Activated CD4-positive, alpha-beta T cell treated with anti-CD3 and anti-CD28 coated beads, Interleukin-2, amount 10 ng/mL, durations not matched to agents 7 days and 5 days (primary cell): ENCODE measurements around the gene VEZF1. TPM values are rescaled to one million over a fixed set of nuclear protein-coding genes. Genes with fewer than 3 reads are reported as not detected.
A peak's percentile ranks its signal among the peaks of the same experiment; 100 is the strongest.

Source experiments
- CTCF ChIA-PET: fragments of 350-600 bp; sonication (Branson Sonifier 250); formaldehyde crosslinking; loops from one replicate; lab custom pipeline; 2021; ENCODE audit warnings: antibody characterized with exemption; lab: Charles Lee
- POLR2A ChIA-PET: fragments of 350-600 bp; sonication (Branson Sonifier 250); formaldehyde crosslinking; loops from one replicate; lab custom pipeline; 2021; ENCODE audit warnings: antibody characterized with exemption; lab: Charles Lee
- DNase-seq: peaks from one replicate; pipeline ENCODE4 v3.0.0-alpha.2; 2020
- H3K27ac Mint-ChIP-seq: one replicate; pipeline ENCODE4 v1.8.0; 2021; ENCODE audit warnings: mild to moderate bottlenecking, moderate library complexity, mixed read lengths
- H3K27me3 Mint-ChIP-seq: one replicate; pipeline ENCODE4 v1.8.0; 2021; ENCODE audit warnings: mixed read lengths
- H3K36me3 Mint-ChIP-seq: one replicate; pipeline ENCODE4 v1.8.0; 2021; ENCODE audit warnings: low read depth, mixed read lengths
- H3K4me1 Mint-ChIP-seq: one replicate; pipeline ENCODE4 v1.8.0; 2021; ENCODE audit warnings: mixed read lengths
- H3K4me3 Mint-ChIP-seq: one replicate; pipeline ENCODE4 v1.8.0; 2021; ENCODE audit warnings: mild to moderate bottlenecking, moderate library complexity, mixed read lengths
- H3K9me3 Mint-ChIP-seq: one replicate; pipeline ENCODE4 v1.8.0; 2021; ENCODE audit warnings: mixed read lengths
- total RNA-seq, 2 experiments: library from RNA; stranded (reverse); gene quantifications; one replicate each; pipeline ENCODE4 v1.2.3, GENCODE V29; 2021

VEZF1 gene
- total RNA-seq, 2 experiments from 2014 or later: 46.7 to 52.0 TPM

DNA sequence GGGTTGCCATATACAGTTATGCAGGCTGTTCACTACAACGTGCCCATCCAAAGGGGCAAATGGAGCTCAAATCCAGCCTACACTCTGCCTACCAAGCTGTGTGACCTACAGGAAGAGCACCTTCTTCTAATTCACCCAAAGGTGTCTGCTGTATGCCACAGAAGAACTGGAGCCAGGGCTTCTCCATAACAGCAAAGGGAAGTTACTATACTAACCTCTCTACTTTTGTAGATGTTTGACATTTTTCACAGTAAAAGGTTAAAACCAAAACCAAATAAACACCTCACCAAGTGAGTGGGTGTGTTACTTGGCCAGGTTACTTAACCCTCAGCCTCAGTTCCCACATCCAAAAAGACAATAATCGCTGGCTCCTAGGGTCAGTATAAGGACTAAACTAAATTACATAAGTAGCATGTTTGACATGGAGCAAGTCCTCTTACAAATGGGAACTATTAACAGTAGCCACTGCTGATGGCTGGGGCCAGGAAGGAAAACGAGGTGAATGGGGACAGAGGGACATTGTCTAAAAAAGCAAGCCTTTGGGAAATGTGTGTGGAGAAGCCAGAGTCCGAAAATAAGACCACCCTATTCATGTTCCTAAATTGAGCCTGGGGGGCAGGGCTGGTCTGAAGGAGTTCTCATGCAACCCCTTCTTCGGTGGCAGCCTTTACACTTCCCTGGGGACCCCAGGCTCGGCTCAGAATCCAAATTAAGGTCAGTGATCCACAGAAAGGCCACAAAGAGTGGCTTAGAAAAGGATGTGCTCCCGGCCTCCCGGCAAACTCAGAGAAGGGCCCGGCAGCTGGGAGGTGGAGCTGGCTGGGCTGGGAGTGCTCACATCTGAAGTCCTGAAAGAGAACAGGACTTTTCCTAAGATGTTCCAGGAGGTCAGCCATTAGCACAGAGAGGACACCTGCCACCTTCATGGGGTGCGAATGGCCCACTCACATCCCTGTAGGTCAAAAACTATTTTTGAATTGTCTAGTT is 46.4 kb downstream of the VEZF1 start:
- DNase-seq: no peak
- Mint-ChIP-seq H3K4me3 (no peak overlapping the region), H3K27ac (no peak overlapping the region), H3K9me3 (no peaks in the 10 kb centered on the region), H3K36me3 (no peaks in the 10 kb centered on the region), H3K4me1 (peaks cover 11% of the 10 kb centered on the region), H3K27me3 (peaks cover 45% of the 10 kb centered on the region)
- ChIA-PET CTCF (interaction anchor here (0.9 to 1.6 kb wide), 2 partner anchors 14 to 33 kb away, joined by 3 to 5 read pairs; partner anchors contain the start of gene CUEDC1), POLR2A (no interaction called here)

DNA sequence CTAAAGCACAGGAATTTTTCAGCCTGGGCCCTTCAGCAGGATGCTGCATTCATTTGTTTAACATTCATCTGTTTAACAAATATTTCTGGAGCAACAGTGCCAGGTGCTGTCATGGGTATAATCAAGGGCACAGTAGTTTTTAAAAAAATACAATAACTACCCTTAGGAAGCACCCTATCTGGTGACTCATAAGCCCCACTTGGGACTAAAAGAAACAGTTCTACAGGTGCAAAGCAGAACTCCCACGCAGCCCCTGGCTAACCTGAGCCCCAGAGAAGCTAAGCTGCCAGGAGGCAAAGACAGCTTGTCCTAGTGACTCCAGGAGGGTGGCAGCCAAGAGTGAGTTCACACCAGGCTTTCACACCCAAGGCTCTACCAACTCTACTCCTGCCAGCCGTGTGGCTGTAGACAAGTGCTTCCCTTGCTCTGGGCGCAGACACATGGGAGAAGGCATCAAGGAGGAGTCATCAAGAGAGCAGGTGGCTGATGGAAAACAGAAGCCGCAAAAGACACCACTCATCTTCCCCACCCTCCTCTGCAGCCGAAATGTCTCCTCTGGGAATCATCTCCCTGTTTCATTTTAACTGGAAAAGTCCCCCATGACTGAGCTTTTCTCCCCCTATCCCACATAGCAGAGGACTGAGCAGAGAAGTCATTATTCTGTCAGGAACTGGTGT is 47.3 kb downstream of the VEZF1 start:
- Mint-ChIP-seq H3K4me1 (peaks cover 5% of the 10 kb centered on the region), H3K36me3 (no peaks in the 10 kb centered on the region), H3K27ac (no peak overlapping the region), H3K4me3 (no peak overlapping the region), H3K9me3 (no peaks in the 10 kb centered on the region), H3K27me3 (peaks cover 39% of the 10 kb centered on the region)
- POLR2A ChIA-PET: no interaction called here
- CTCF ChIA-PET: interaction anchor here (0.7 to 1.6 kb wide), 4 partner anchors 8 to 32 kb away, joined by 3 to 5 read pairs (median 4); partner anchors contain the start of gene CUEDC1
- no peak for DNase-seq

DNA sequence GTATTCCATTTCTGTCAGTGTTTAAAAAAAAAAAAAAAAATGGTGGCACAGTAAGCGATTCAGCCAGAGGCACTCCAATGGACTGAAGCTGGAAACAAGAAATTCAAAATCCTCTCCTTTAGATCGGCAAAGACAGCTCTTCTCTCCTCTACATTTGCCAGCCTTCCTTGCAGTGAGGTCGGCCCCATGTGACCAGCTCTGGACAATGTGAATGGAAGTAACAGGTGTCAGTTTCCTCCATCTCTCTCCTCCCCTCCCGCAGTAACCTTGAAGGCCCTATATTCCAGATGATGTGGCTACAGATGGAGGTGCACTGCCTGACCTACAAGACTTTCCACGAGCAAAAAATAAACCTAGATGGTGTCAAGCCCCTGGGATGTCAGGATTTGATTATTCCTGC is 47.8 kb downstream of the VEZF1 start:
- Mint-ChIP-seq H3K36me3 (no peaks in the 10 kb centered on the region), H3K27me3 (peaks cover 36% of the 10 kb centered on the region), H3K27ac (no peak overlapping the region), H3K4me1 (peaks cover 5% of the 10 kb centered on the region), H3K9me3 (no peaks in the 10 kb centered on the region), H3K4me3 (no peak overlapping the region)
- no peak for DNase-seq
- CTCF ChIA-PET: interaction anchor here (0.7 to 1.6 kb wide), 4 partner anchors 8 to 15 kb away, joined by 3 to 5 read pairs (median 4); partner anchors contain the start of gene CUEDC1
- POLR2A ChIA-PET: no interaction called here

DNA sequence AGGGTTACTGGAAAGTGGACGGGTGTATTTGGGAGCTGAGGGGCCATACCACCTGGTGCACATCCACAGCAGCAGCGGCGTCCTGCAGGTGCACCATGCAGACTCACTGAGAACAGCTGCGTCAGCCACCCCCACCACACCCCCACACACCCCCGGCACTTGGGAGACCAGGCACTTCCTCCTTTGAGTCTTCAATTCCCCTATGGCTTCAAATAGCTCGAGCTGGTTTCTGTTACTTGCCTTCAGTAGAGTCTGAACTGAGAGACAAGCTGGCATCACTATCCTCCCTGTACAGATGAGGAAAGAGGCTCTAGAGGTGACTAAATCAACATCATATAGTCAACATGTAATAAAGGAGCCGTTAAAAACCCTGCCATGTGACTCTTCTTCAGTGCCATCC is 48.3 kb downstream of the VEZF1 start:
- POLR2A ChIA-PET: interaction anchor here (0.7 kb wide), 1 partner anchor 27 kb away, joined by 4 read pairs; no protein-coding TSS in a partner anchor
- peaks cover 5% of the 10 kb centered on the region for H3K4me1 Mint-ChIP-seq
- no peaks in the 10 kb centered on the region for H3K9me3 Mint-ChIP-seq
- no peak overlapping the region for H3K4me3 Mint-ChIP-seq
- DNase-seq: no peak
- no peak overlapping the region for H3K27ac Mint-ChIP-seq
- CTCF ChIA-PET: interaction anchor here (1.2 to 1.6 kb wide), 3 partner anchors 9 to 16 kb away, joined by 3 to 5 read pairs (median 4); partner anchors contain the start of gene CUEDC1
- no peaks in the 10 kb centered on the region for H3K36me3 Mint-ChIP-seq
- peaks cover 34% of the 10 kb centered on the region for H3K27me3 Mint-ChIP-seq

DNA sequence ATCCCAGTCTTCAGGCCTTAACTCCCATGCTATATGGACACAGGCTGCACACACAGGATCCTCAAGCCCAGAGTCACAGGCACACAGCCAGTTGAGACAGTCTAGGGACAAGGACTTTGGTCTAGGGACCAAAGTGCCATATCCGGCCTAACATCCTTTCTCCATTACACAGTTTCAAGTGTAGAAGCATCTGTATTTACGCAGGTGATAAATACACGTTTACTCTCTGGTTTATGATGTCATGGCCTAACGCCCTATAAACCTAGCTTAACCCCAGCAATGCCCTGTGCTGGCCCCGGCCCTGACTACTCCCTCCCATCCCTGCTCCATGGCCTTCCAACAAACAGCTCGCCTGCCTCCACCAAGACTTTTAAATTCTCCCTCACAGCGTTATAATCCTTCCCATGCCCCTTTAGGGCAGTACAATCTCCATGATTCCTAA is 50.0 kb downstream of the VEZF1 start:
- no peaks in the 10 kb centered on the region for H3K36me3 Mint-ChIP-seq
- peaks cover 5% of the 10 kb centered on the region for H3K4me1 Mint-ChIP-seq
- no peak for DNase-seq
- ChIA-PET CTCF (interaction anchor here (1.0 to 2.6 kb wide), 7 partner anchors 10 to 56 kb away, joined by 3 to 9 read pairs (median 3); partner anchors contain the start of gene CUEDC1), POLR2A (no interaction called here)
- peaks cover 21% of the 10 kb centered on the region for H3K27me3 Mint-ChIP-seq
- no peaks in the 10 kb centered on the region for H3K9me3 Mint-ChIP-seq
- H3K4me3 Mint-ChIP-seq: no peak overlapping the region
- H3K27ac Mint-ChIP-seq: no peak overlapping the region

DNA sequence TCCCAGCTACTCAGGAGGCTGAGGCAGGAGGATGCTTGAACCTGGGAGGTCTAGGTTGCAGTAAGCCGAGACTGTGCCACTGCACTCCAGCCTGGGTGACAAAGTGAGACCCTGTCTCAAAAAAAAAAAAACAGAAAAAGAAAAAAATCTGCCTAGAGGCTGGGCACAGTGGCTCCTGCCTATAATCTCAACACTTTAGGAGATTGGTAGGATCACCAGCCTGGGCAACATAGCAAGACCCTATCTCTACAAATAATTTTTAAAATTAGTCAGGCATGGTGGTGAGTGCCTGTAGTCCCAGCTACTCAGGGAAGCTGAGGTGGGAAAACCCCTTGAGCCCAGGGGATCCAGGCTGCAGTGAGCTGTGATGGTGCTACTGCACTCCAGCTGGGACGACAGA is 50.6 kb downstream of the VEZF1 start:
- Mint-ChIP-seq H3K27me3 (peaks cover 19% of the 10 kb centered on the region), H3K4me1 (peaks cover 5% of the 10 kb centered on the region), H3K36me3 (no peaks in the 10 kb centered on the region), H3K27ac (no peak overlapping the region), H3K9me3 (no peaks in the 10 kb centered on the region), H3K4me3 (no peak overlapping the region)
- CTCF ChIA-PET: interaction anchor here (1.2 to 2.9 kb wide), 5 partner anchors 11 to 22 kb away, joined by 3 to 9 read pairs (median 6); partner anchors contain the start of gene CUEDC1
- POLR2A ChIA-PET: interaction anchor here (0.7 kb wide), 1 partner anchor 1174 kb away, joined by 3 read pairs; no protein-coding TSS in a partner anchor
- no peak for DNase-seq

DNA sequence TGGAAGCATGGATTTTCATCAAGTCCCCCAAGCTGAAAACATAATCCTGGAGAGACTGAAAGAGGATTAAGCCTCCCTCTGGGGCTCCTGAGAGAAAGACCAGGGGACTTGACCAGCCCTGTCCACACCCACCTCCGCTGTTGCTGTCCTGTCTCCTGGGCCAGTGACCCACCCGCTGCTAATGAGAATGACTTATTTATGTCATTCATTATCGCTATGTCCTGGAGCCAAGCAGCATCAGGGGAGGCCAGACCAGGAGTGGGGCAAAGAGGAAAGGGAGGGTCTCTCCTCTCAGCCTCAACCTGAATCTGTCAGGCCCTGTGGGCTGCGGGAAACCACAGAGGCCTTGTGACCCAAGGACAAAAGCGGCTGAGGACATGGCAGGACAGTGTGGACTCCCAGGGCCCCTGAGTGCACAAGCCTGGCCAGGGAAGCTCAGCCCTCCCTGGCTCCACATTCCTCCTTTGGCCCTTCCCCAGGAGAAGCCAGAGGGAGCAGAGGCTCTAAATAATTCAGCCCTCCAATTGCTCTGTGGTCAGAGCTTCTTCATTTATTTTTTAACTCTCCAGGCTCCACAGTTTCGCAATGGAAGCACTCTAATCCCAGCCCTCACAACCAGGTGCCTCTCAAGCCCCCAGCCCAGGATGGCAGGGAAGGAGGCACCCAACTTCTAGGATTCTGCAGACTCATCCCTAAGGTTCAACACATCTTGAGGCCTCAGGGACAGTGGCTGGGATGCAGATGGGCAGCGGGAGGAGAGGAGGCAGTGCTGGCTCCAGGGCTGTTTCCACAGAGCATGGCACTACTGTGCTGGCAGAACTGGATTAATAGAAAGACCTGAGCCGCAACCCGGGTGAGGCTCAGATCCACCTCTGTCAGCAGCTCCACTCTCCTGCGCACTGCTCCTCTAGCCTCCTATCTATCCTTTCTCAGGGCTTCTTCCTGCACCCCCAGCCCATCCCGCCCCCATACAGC is 51.9 kb downstream of the VEZF1 start:
- H3K27ac Mint-ChIP-seq: no peak overlapping the region
- no peak for DNase-seq
- no peaks in the 10 kb centered on the region for H3K36me3 Mint-ChIP-seq
- peaks cover 14% of the 10 kb centered on the region for H3K27me3 Mint-ChIP-seq
- no peaks in the 10 kb centered on the region for H3K9me3 Mint-ChIP-seq
- ChIA-PET CTCF (interaction anchor here (0.6 to 2.9 kb wide), 5 partner anchors 12 to 313 kb away, joined by 3 to 8 read pairs (median 4); no protein-coding TSS in a partner anchor), POLR2A (no interaction called here)
- no peak overlapping the region for H3K4me3 Mint-ChIP-seq
- H3K4me1 Mint-ChIP-seq: peaks cover 5% of the 10 kb centered on the region

DNA sequence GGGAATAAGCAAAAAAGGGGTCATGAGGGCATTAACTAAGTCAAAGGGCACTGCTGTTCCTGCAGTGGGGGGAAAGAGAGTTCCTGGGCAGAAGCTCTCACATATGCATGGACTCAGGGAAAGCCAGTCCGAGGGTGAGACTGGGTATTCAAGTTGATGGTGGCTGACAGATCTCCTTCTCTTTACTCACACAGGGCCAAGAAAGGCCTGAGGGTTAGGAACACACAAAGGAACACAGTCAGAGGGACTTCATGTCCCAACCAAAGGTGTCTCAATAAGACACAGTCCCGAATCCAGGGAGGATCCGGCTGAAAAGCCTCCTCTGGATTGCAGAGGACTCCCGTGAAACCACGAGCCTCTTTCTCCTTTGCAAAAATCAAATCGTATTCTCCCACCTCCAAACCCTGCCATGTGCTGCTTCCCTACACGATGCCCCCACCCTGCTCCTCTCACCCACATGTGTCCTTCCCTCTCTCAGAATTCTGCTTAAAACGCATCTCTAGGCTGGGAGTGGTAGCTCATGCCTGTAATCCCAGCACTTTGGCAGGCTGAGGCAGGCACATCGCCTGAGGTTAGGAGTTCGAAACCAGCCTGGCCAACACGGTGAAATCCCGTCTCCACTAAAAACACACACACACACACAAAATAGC is 56.4 kb downstream of the VEZF1 start:
- no peak overlapping the region for H3K4me3 Mint-ChIP-seq
- ChIA-PET CTCF (interaction anchor here (1.3 kb wide), 1 partner anchor 11 kb away, joined by 3 read pairs; no protein-coding TSS in a partner anchor), POLR2A (no interaction called here)
- H3K9me3 Mint-ChIP-seq: no peaks in the 10 kb centered on the region
- H3K36me3 Mint-ChIP-seq: no peaks in the 10 kb centered on the region
- no peaks in the 10 kb centered on the region for H3K4me1 Mint-ChIP-seq
- peaks cover 13% of the 10 kb centered on the region for H3K27me3 Mint-ChIP-seq
- H3K27ac Mint-ChIP-seq: no peak overlapping the region
- DNase-seq: no peak

DNA sequence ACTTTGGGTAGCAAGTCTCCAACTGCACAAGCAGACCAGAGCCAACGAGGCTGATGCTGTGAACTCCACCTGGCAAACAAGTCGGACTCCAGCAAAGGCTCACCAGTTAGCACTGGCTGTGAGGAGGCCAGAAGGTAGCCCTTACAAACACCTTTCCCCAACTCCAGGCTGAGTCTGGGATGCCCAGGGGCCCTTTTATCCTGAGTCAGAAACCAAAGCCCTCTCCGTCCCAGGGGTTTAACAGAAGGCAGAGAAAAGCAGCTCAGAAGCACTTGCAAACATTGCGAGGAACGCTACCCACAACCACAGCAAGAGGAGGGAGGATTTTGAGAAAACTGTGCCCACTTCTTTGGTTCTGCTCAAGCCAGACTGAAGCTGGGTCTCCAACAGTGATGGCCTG is 57.8 kb downstream of the VEZF1 start:
- no peak overlapping the region for H3K4me3 Mint-ChIP-seq
- ChIA-PET CTCF (interaction anchor here (1.1 to 1.3 kb wide), 2 partner anchors 9 to 10 kb away, joined by 3 read pairs; no protein-coding TSS in a partner anchor), POLR2A (no interaction called here)
- H3K27me3 Mint-ChIP-seq: peaks cover 14% of the 10 kb centered on the region
- peak overlapping the region; percentile 46 for H3K27ac Mint-ChIP-seq
- no peaks in the 10 kb centered on the region for H3K36me3 Mint-ChIP-seq
- no peak for DNase-seq
- no peaks in the 10 kb centered on the region for H3K9me3 Mint-ChIP-seq
- no peaks in the 10 kb centered on the region for H3K4me1 Mint-ChIP-seq

DNA sequence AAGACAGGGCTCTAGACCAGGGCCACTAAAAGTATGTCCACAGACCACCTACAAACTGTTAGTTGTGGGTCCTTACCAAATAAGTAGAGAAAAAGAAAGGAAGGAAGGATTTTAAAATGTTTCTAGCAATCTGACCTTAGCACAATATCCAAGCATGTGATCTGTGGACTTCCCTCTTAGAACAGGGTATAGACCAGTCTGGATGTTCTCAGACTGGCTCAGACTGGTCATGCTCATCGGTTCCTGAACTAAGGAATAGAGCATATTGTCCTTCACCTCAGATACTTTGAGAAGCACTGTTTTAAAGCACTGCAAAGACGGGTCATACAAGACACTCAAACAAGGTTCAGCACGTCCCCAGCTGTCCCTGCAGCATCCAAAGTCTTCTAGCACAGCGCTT is 58.7 kb downstream of the VEZF1 start:
- POLR2A ChIA-PET: no interaction called here

DNA sequence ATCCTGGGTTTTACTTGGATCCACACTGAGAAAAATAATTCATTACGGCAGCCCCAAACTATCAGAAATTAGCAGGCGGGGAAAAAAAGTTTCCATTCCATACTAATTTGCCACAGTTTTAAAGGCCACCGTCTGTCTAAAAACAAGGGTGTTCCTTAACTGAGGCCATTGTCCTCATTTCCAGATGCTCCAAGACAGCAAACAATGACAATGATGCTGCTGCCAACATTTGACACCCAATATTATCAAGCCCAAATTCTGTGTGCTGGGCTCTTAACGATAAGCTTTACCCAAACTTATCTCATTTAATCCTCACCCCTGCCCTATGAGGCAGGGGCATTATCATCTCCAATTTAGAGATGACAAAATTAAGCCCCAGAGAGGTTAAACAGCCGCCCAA is 59.1 kb downstream of the VEZF1 start:
- ChIA-PET CTCF (no interaction called here), POLR2A (no interaction called here)
- no peak overlapping the region for H3K27ac Mint-ChIP-seq
- H3K9me3 Mint-ChIP-seq: no peaks in the 10 kb centered on the region
- no peak overlapping the region for H3K4me3 Mint-ChIP-seq
- no peak for DNase-seq
- peaks cover 16% of the 10 kb centered on the region for H3K27me3 Mint-ChIP-seq
- no peaks in the 10 kb centered on the region for H3K36me3 Mint-ChIP-seq
- peaks cover 5% of the 10 kb centered on the region for H3K4me1 Mint-ChIP-seq

More for the DNA sequence above, 58.7 kb downstream of the VEZF1 start:
- Mint-ChIP-seq H3K27ac (no peak overlapping the region), H3K4me3 (no peak overlapping the region), H3K4me1 (peaks cover 4% of the 10 kb centered on the region), H3K9me3 (no peaks in the 10 kb centered on the region), H3K27me3 (peaks cover 16% of the 10 kb centered on the region), H3K36me3 (no peaks in the 10 kb centered on the region)
- no peak for DNase-seq
- CTCF ChIA-PET: no interaction called here
